HG03354 (cell line): Measurements from ENCODE around the gene SLK.

Source experiments
- ATAC-seq: cut with Tn5 transposase; IDR thresholded peaks from one replicate; pipeline ENCODE4 v1.9.1; 2021; ENCODE audit warnings: mild to moderate bottlenecking; ENCODE audit not compliant: unreplicated experiment, poor library complexity, severe bottlenecking

SLK gene

GRCh38 chr10:104043185-104043830 lies 76.4 kb downstream of the SLK start:
- no peak for ATAC-seq

GRCh38 chr10:104043854-104044253 lies 76.9 kb downstream of the SLK start:
- no peak for ATAC-seq

GRCh38 chr10:104045151-104046089 lies 78.5 kb downstream of the SLK start:
- ATAC-seq = no peak

- ATAC-seq = no peak
Measured at GRCh38 chr10:104046651-104047050, 79.7 kb downstream of the SLK start.

GRCh38 chr10:104049504-104050250 lies 82.7 kb downstream of the SLK start:
- ATAC-seq = no peak

GRCh38 chr10:104052431-104052830 lies 85.5 kb downstream of the SLK start:
- ATAC-seq = no peak

GRCh38 chr10:104053201-104053600 lies 86.3 kb downstream of the SLK start:
- no peak for ATAC-seq

- ATAC-seq = no peak
Measured at GRCh38 chr10:104054430-104054829, 87.5 kb downstream of the SLK start.

GRCh38 chr10:104056619-104057273 lies 89.8 kb downstream of the SLK start:
- ATAC-seq = no peak

- ATAC-seq = no peak
Measured at GRCh38 chr10:104057717-104058116, 90.8 kb downstream of the SLK start.

- no peak for ATAC-seq
Measured at GRCh38 chr10:104059364-104059763, 92.4 kb downstream of the SLK start.

GRCh38 chr10:104061196-104061595 lies 94.3 kb downstream of the SLK start:
- ATAC-seq = no peak

- no peak for ATAC-seq
Measured at GRCh38 chr10:104065748-104066147, 98.8 kb downstream of the SLK start.

GRCh38 chr10:104066945-104067344 lies 100.0 kb downstream of the SLK start:
- no peak for ATAC-seq

GRCh38 chr10:104067525-104067924 lies 100.6 kb downstream of the SLK start:
- no peak for ATAC-seq

GRCh38 chr10:104069613-104070012 lies 102.7 kb downstream of the SLK start:
- no peak for ATAC-seq

GRCh38 chr10:104072786-104073185 lies 105.8 kb downstream of the SLK start:
- no peak for ATAC-seq

GRCh38 chr10:104074505-104074904 lies 107.6 kb downstream of the SLK start:
- no peak for ATAC-seq

- no peak for ATAC-seq
Measured at GRCh38 chr10:104076743-104077160, 109.8 kb downstream of the SLK start.

- no peak for ATAC-seq
Measured at GRCh38 chr10:104077247-104077646, 110.3 kb downstream of the SLK start.
